ENCODE data around the gene PHF21A. TPM values are rescaled to one million over a fixed set of nuclear protein-coding genes. Genes with fewer than 3 reads are reported as not detected.
A peak's percentile ranks its signal among the peaks of the same experiment; 100 is the strongest.

PHF21A gene
- total and polyA plus RNA-seq, 2 of the 8 experiments (the other 6 are each of a cell fraction or from before 2014, with no cell fraction given): 17.6 to 40.3 TPM

DNA sequence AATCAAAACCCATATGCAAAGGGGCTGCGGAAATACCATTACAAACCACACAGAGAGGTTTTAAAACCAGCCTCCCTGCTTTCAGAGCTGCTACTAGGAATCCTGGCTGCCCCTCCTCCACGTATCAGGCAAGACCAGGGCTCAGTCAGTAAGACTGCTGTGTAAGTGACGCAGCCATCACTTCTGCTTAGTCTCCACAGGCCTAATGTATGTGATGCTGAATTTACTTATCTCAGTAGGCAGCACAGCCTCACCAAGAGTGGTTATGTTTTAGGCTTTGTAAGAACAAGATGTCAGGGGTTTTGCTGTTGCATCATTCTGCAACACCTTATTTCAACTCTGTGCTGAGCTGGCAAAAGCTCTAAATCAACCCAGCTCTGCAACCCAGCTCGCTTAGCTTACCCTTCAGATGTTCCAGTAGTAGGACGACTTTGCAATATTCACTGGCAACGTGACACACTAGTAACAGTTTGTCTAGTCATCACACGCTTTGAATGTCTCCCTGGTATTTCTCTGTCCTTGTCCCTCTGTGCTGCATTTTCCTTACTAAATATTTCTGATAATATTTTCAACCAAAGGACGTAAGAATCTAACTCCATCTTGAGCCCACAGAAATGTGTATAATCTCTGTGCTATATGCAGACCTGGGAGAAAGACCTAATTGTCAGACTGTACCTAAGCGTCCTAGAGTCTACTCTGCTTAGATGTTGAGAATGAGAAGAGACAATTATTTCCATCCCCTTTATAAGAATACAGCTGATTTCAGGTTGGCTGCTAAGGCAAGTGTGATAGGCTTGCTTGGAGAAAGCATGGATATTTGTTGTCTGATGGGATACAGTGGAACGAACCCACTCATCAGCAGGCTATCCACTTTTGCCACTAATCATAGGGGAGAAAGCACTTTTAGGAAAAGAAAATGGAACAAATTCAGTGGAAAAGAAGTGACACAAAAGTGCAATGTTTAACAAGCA is 126.6 kb downstream of the PHF21A start (continued):
- TF ChIP-seq KDM4A (IDR thresholded peaks at IDR 0.05; ENCODE audit: low read depth, low read length, severe bottlenecking) (no peak), RXRA (IDR thresholded peaks at IDR 0.05; ENCODE audit: insufficient read depth, low read depth, low read length) (no peak), JUN (IDR thresholded peaks at IDR 0.05; ENCODE audit: low read depth, low read length) (no peak), TEAD4 (IDR thresholded peaks at IDR 0.05; ENCODE audit: low read depth, low read length) (no peak), EGR1 (IDR thresholded peaks at IDR 0.05; ENCODE audit: borderline replicate concordance, low read depth, low read length) (no peak), CREB1 (IDR thresholded peaks at IDR 0.05) (peak; percentile 40; the same call in 1 of the 2 replicates), BRCA1 (IDR thresholded peaks at IDR 0.05; ENCODE audit: low read depth, low read length) (no peak), NRF1 (IDR thresholded peaks at IDR 0.05; ENCODE audit: low read depth, low read length) (no peak), TBP (IDR thresholded peaks at IDR 0.05; ENCODE audit: low read depth, low read length) (no peak; the same call in 1 of the 2 replicates), ZNF274 (IDR thresholded peaks at IDR 0.05; ENCODE audit: borderline replicate concordance, extremely low read depth, low read length) (no peak), ASH2L (IDR thresholded peaks at IDR 0.05; ENCODE audit: low read length) (peak; percentile 49), KDM1A (IDR thresholded peaks at IDR 0.05; ENCODE audit: borderline replicate concordance, low read length) (no peak), PHF8 (conservative IDR thresholded peaks at IDR 0.05; ENCODE audit: low read depth, low read length) (no peak), SP4 (IDR thresholded peaks at IDR 0.05; ENCODE audit: low read length) (no peak), YY1 (IDR thresholded peaks at IDR 0.05; ENCODE audit: low read depth, low read length) (no peak), POLR2A (IDR thresholded peaks at IDR 0.05; ENCODE audit: control extremely low read depth in 1 of 2, low read depth in 2 of 2, low read length in 2 of 2) (peak; percentile 30 to 65), MAFK (IDR thresholded peaks at IDR 0.05; ENCODE audit: low read depth, low read length) (peak; percentile 52; the same call in 1 of the 2 replicates), CHD2 (IDR thresholded peaks at IDR 0.05; ENCODE audit: low read length) (no peak), CEBPB (IDR thresholded peaks at IDR 0.05; ENCODE audit: low read depth, low read length) (peak; percentile 84), TAF1 (IDR thresholded peaks at IDR 0.05; ENCODE audit: low read depth, low read length) (peak; percentile 63; the same call in 1 of the 2 replicates), GABPA (IDR thresholded peaks at IDR 0.05; ENCODE audit: borderline replicate concordance, insufficient read depth, low read length) (no peak), RNF2 (IDR thresholded peaks at IDR 0.05; ENCODE audit: borderline replicate concordance, low read depth, low read length, missing control alignments, poor library complexity, severe bottlenecking) (no peak)
- TF ChIP-seq, protein P1, sequence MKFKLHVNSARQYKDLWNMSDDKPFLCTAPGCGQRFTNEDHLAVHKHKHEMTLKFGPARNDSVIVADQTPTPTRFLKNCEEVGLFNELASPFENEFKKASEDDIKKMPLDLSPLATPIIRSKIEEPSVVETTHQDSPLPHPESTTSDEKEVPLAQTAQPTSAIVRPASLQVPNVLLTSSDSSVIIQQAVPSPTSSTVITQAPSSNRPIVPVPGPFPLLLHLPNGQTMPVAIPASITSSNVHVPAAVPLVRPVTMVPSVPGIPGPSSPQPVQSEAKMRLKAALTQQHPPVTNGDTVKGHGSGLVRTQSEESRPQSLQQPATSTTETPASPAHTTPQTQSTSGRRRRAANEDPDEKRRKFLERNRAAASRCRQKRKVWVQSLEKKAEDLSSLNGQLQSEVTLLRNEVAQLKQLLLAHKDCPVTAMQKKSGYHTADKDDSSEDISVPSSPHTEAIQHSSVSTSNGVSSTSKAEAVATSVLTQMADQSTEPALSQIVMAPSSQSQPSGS (IDR thresholded peaks at IDR 0.05; ENCODE audit: low read length): no peak
